ENCODE data around the gene TINAG. TPM values are rescaled to one million over a fixed set of nuclear protein-coding genes. Genes with fewer than 3 reads are reported as not detected.

Gene TINAG
- total and polyA plus RNA-seq, 8 donors: not detected

- intact Hi-C loops (cut with DNase I): no loop called here
- H3K4me3 ChIP-seq: no peak overlapping the region
- no peak for ATAC-seq
- H3K27me3 ChIP-seq: no peaks in the 10 kb centered on the region
- 52 to 63% methylated on average over 2 of the region's 2 CpGs for WGBS, 2 donors
- H3K27ac ChIP-seq: no peak overlapping the region
- H3K36me3 ChIP-seq: no peaks in the 10 kb centered on the region
- TF ChIP-seq CTCF (IDR thresholded peaks at IDR 0.05): no peak
- DNase-seq: no peak
- no peaks in the 10 kb centered on the region for H3K4me1 ChIP-seq
- H3K9me3 ChIP-seq: no peaks in the 10 kb centered on the region
- no peak for FAIRE-seq
These were observed 46.4 kb downstream of the TINAG start for GRCh38 chr6:54354608-54355007.

- no peak for TF ChIP-seq CTCF (IDR thresholded peaks at IDR 0.05)
- no peaks in the 10 kb centered on the region for H3K27me3 ChIP-seq
- H3K4me1 ChIP-seq: no peaks in the 10 kb centered on the region
- WGBS, 2 donors: 42 to 61% methylated on average over 1 of the region's 1 CpG
- DNase-seq (no peak), FAIRE-seq (no peak), ATAC-seq (no peak)
- no peaks in the 10 kb centered on the region for H3K9me3 ChIP-seq
- no peak overlapping the region for H3K27ac ChIP-seq
- H3K4me3 ChIP-seq: no peak overlapping the region
- no peaks in the 10 kb centered on the region for H3K36me3 ChIP-seq
- intact Hi-C loops (cut with DNase I): no loop called here
These were observed 48.9 kb downstream of the TINAG start for GRCh38 chr6:54357141-54357540.

GRCh38 chr6:54361188-54361587 is 52.9 kb downstream of the TINAG start:
- Histone ChIP-seq H3K4me3 (no peak overlapping the region), H3K27ac (no peak overlapping the region), H3K36me3 (no peaks in the 10 kb centered on the region), H3K9me3 (no peaks in the 10 kb centered on the region), H3K4me1 (no peaks in the 10 kb centered on the region), H3K27me3 (no peaks in the 10 kb centered on the region)
- WGBS, 2 donors: 71 to 75% methylated on average over 1 of the region's 1 CpG
- DNase-seq (no peak), FAIRE-seq (no peak), ATAC-seq (no peak)
- TF ChIP-seq CTCF (IDR thresholded peaks at IDR 0.05): no peak
- intact Hi-C loops (cut with DNase I): no loop called here

GRCh38 chr6:54361734-54362133 is 53.5 kb downstream of the TINAG start:
- no peaks in the 10 kb centered on the region for H3K4me1 ChIP-seq
- whole genome bisulfite sequencing, 2 donors: 74 to 94% methylated on average over 1 of the region's 1 CpG
- FAIRE-seq (no peak), DNase-seq (no peak), ATAC-seq (no peak)
- intact Hi-C loops (cut with DNase I): no loop called here
- TF ChIP-seq CTCF (IDR thresholded peaks at IDR 0.05): no peak
- H3K36me3 ChIP-seq: no peaks in the 10 kb centered on the region
- H3K9me3 ChIP-seq: no peaks in the 10 kb centered on the region
- H3K4me3 ChIP-seq: no peak overlapping the region
- no peak overlapping the region for H3K27ac ChIP-seq
- H3K27me3 ChIP-seq: no peaks in the 10 kb centered on the region

- intact Hi-C loops (cut with DNase I): no loop called here
- DNase-seq (no peak), ATAC-seq (no peak), FAIRE-seq (no peak)
- Histone ChIP-seq H3K9me3 (no peaks in the 10 kb centered on the region), H3K4me3 (no peak overlapping the region), H3K4me1 (no peaks in the 10 kb centered on the region), H3K36me3 (no peaks in the 10 kb centered on the region), H3K27me3 (no peaks in the 10 kb centered on the region), H3K27ac (no peak overlapping the region)
- no peak for TF ChIP-seq CTCF (IDR thresholded peaks at IDR 0.05)
- 47 to 52% methylated on average over 4 of the region's 4 CpGs for WGBS, 2 donors
These were observed 58.6 kb downstream of the TINAG start for GRCh38 chr6:54366667-54367327.

All from pancreas (tissue), 10 donors.